Esophagus muscularis mucosa (tissue), 4 donors: ENCODE data around the gene GSE1. TPM values are rescaled to one million over a fixed set of nuclear protein-coding genes. Genes with fewer than 3 reads are reported as not detected.

Source experiments
- DNase-seq: peaks from one replicate; pipeline ENCODE4 v3.0.0-alpha.2; 2017; ENCODE audit errors: extremely low spot score
- H3K27ac ChIP-seq, 4 donors: fragments of 200-600 bp; sonication (generic); replicated peaks in 1 of 4; 1 replicate in 3 of 4; 2 replicates in 1 of 4; pipeline ENCODE4 v1.5.1; 2016 to 2019; ENCODE audit warnings: mild to moderate bottlenecking in 1 of 4
- H3K27me3 ChIP-seq, 4 donors: fragments of 200-600 bp; sonication (generic); one replicate each; pipeline versions ENCODE4 v1.5.1 to v1.6.0; 2016 to 2019
- H3K36me3 ChIP-seq, 4 donors: fragments of 200-600 bp; sonication (generic); one replicate each; pipeline ENCODE4 v1.5.1; 2016 to 2019
- H3K4me1 ChIP-seq, 4 donors: fragments of 200-600 bp; sonication (generic); one replicate each; pipeline ENCODE4 v1.5.1; 2016 to 2019
- H3K4me3 ChIP-seq, 4 donors: fragments of 200-600 bp; sonication (generic); 1 replicate in 2 of 4; 2 replicates in 2 of 4; pipeline ENCODE4 v1.5.1; 2016 to 2019; ENCODE audit warnings: mild to moderate bottlenecking in 4 of 4, moderate library complexity in 1 of 4
- H3K9me3 ChIP-seq, 4 donors: fragments of 200-600 bp; sonication (generic); 1 replicate in 3 of 4; 2 replicates in 1 of 4; pipeline ENCODE4 v1.5.1; 2016 to 2019
- EP300 ChIP-seq: sonication (generic); formaldehyde crosslinking; IDR thresholded peaks from one replicate; pipeline ENCODE4 v1.6.1; 2017; ENCODE audit warnings: antibody characterized with exemption
- POLR2A ChIP-seq: fragments of 450-650 bp; IDR thresholded peaks from one replicate; pipeline ENCODE4 v1.6.1; 2017; ENCODE audit warnings: antibody characterized with exemption, moderate library complexity, mild to moderate bottlenecking, low read depth
- POLR2AphosphoS5 ChIP-seq, 2 donors: sonication (generic); formaldehyde crosslinking; IDR thresholded peaks; one replicate each; pipeline ENCODE4 v1.6.1; 2017; ENCODE audit warnings: antibody characterized with exemption in 2 of 2
- WGBS: methylation state at CpG from one replicate; pipeline ENCODE4 v1.1.5; 2018; 5-methylcytosine and 5-hydroxymethylcytosine counted together
- intact Hi-C: fragments of 100-400 bp; cut with DNase I; formaldehyde crosslinking; loops from one replicate; pipeline ENCODE4 v1.15.1; 2023
- total RNA-seq, 4 donors: library from RNA; depleted of rRNA; stranded (reverse); fragments of >200 nt; gene quantifications; one replicate each; pipeline versions ENCODE4 v1.1.0 to v1.2.1, GENCODE V29; 2016
- TF ChIP-seq, protein P1 (sequence below), 3 experiments: fragments of 200-600 bp in 2 of 3; fragments of 450-650 bp in 1 of 3; sonication (generic) in 2 of 3; IDR thresholded peaks; one replicate each; pipeline ENCODE4 v1.5.1; 2017 to 2019; ENCODE audit warnings: antibody characterized with exemption in 3 of 3, mild to moderate bottlenecking in 2 of 3, moderate library complexity in 1 of 3

GSE1 gene
- total RNA-seq, 4 donors from 2014 or later: 45.4 to 79.4 (median 49.5) TPM

- no peak for DNase-seq
- TF ChIP-seq EP300 (no peak), POLR2AphosphoS5 (IDR thresholded peaks at IDR 0.05) (no peak), POLR2A (no peak)
- TF ChIP-seq, protein P1, sequence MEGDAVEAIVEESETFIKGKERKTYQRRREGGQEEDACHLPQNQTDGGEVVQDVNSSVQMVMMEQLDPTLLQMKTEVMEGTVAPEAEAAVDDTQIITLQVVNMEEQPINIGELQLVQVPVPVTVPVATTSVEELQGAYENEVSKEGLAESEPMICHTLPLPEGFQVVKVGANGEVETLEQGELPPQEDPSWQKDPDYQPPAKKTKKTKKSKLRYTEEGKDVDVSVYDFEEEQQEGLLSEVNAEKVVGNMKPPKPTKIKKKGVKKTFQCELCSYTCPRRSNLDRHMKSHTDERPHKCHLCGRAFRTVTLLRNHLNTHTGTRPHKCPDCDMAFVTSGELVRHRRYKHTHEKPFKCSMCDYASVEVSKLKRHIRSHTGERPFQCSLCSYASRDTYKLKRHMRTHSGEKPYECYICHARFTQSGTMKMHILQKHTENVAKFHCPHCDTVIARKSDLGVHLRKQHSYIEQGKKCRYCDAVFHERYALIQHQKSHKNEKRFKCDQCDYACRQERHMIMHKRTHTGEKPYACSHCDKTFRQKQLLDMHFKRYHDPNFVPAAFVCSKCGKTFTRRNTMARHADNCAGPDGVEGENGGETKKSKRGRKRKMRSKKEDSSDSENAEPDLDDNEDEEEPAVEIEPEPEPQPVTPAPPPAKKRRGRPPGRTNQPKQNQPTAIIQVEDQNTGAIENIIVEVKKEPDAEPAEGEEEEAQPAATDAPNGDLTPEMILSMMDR (IDR thresholded peaks at IDR 0.05): no peak
- Histone ChIP-seq H3K4me3 (peak overlapping the region; percentile 27 to 38 (median 32)), H3K27ac (peak overlapping the region; percentile 72 to 80 (median 77)), H3K4me1 (peaks cover 45 to 89% (median 66%) of the 10 kb centered on the region in 4 donors), H3K27me3 (no peaks in the 10 kb centered on the region), H3K9me3 (no peaks in the 10 kb centered on the region), H3K36me3 (no peaks in the 10 kb centered on the region)
- intact Hi-C loops: no loop called here
- WGBS: 49% methylated on average over 29 of the region's 29 CpGs
These were observed 38.2 kb upstream of the GSE1 start for GRCh38 chr16:85574672-85575475.

DNA sequence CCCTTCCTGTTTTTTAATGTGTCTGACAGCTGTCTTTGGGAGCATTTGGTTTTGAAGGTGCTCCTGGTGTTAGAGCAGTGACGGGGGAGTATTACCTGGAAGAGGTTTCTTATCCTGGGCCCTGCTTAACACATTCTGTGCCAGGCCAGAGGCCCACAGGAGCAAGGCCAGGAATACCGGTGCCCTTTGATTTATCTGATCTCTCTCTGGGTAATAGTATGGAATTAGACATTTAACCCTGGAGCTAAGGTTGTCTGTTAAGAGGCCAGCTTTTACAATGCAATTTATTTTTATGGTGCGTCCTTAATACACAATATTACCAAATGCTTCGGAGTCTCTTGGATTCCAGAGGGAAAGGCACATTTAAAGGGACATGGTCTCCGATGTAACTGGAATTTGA, 37.2 kb upstream of the GSE1 start:
- H3K4me1 ChIP-seq: peaks cover 45 to 85% (median 63%) of the 10 kb centered on the region in 4 donors
- no peaks in the 10 kb centered on the region for H3K36me3 ChIP-seq
- DNase-seq: no peak
- H3K4me3 ChIP-seq: no peak overlapping the region
- TF ChIP-seq EP300 (no peak), POLR2AphosphoS5 (IDR thresholded peaks at IDR 0.05) (no peak), POLR2A (no peak)
- TF ChIP-seq, protein P1 (IDR thresholded peaks at IDR 0.05): no peak
- H3K27me3 ChIP-seq: no peaks in the 10 kb centered on the region
- 84% methylated on average over 5 of the region's 5 CpGs for WGBS
- no peaks in the 10 kb centered on the region for H3K9me3 ChIP-seq
- H3K27ac ChIP-seq: no peak overlapping the region
- intact Hi-C loops: no loop called here

- no peak for TF ChIP-seq POLR2AphosphoS5 (IDR thresholded peaks at IDR 0.05)
- TF ChIP-seq EP300: no peak
- no peak for TF ChIP-seq POLR2A
- TF ChIP-seq, protein P1 (IDR thresholded peaks at IDR 0.05): no peak
- no peak for DNase-seq
- Histone ChIP-seq H3K27me3 (no peaks in the 10 kb centered on the region), H3K4me3 (no peak overlapping the region), H3K36me3 (no peaks in the 10 kb centered on the region), H3K4me1 (peaks cover 39 to 88% (median 61%) of the 10 kb centered on the region in 4 donors), H3K27ac (no peak overlapping the region), H3K9me3 (no peaks in the 10 kb centered on the region)
- intact Hi-C loops: no loop called here
- WGBS: 76% methylated on average over 8 of the region's 12 CpGs
These were observed 36.2 kb upstream of the GSE1 start for GRCh38 chr16:85576944-85577343.

DNA sequence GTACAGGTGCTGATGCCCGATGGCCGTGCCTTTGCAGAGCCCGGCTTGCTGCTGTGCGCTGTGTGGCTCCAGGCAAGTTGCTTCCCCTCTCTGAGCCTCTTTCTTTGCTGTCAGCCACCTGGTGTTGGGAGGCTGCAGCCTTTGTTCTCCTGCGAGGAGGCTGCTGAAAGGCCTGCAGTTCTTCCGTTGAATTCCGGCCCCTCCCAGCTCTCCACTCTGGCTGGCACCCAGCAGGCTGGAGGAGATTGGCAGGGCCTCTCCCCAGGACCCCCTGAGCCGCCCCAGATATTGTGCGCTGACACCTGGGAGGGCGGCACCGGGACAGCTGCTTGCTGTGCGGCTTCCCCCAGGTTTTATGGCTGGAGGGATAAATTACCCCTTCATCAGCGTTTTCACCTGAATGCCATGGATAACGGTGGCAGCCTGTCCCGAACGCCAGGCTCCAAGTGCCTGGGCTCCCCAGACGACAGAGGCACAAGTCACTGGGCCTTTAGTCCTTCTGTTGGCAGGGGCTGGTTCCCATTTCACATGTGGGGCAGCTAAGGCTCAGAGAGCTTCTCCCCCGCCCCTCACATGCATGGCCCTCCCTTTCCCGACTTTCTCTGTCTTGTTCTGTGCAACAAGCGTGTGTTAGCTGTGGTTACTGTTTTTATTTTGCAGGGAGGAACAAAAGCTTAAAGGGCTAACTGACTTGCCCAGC, 35.1 kb upstream of the GSE1 start:
- intact Hi-C loops: no loop called here
- H3K27ac ChIP-seq: no peak overlapping the region
- no peak for DNase-seq
- no peak overlapping the region for H3K4me3 ChIP-seq
- no peaks in the 10 kb centered on the region for H3K27me3 ChIP-seq
- H3K4me1 ChIP-seq: peaks cover 34 to 90% (median 71%) of the 10 kb centered on the region in 4 donors
- no peaks in the 10 kb centered on the region for H3K9me3 ChIP-seq
- TF ChIP-seq POLR2A (no peak), POLR2AphosphoS5 (IDR thresholded peaks at IDR 0.05) (no peak), EP300 (no peak)
- TF ChIP-seq, protein P1 (IDR thresholded peaks at IDR 0.05): no peak
- no peaks in the 10 kb centered on the region for H3K36me3 ChIP-seq
- 94% methylated on average over 15 of the region's 20 CpGs for WGBS
